NCI-H128 (cell line): ENCODE data around the gene STYXL2.

Experiments used
- DNase-seq: peaks from one replicate; lab custom pipeline; 2025; ENCODE audit not compliant: unreplicated experiment; lab: John Stamatoyannopoulos, UW

Gene STYXL2

DNA sequence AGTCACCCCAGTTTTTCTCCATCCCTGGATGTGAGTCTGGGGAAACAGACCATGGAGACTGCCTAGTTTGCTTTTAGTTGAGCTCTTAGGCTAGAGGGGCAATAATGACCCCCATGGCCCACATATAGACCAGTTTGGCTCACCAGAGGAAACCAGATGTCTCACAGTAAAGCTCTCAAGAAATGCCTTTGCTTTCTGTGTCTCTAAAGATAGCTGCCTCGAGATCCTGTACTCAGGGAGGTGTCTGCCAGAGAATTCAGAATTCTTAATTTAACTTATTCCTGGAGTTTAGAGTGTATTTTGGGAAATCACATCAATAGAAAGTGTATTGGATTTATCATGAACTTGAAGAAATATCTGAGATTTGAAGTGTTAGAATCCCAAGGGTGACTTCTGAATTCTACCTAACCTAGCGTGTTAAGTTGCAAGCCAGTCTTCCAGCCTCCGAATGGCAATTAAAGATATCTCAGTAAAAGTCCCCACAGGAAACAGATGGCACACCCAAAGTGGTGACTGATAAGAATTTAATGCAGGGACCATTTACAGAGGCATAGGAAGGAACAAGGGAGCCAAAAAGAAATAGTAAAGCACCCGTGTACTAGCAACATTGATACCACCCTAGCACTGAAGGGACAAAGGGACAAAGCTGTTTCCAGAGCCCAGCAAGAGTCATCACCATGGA is 37.1 kb downstream of the STYXL2 start:
- DNase-seq, result no peak

- no peak for DNase-seq
Measured at GRCh38 chr1:167132301-167133010, 38.6 kb downstream of the STYXL2 start.

DNA sequence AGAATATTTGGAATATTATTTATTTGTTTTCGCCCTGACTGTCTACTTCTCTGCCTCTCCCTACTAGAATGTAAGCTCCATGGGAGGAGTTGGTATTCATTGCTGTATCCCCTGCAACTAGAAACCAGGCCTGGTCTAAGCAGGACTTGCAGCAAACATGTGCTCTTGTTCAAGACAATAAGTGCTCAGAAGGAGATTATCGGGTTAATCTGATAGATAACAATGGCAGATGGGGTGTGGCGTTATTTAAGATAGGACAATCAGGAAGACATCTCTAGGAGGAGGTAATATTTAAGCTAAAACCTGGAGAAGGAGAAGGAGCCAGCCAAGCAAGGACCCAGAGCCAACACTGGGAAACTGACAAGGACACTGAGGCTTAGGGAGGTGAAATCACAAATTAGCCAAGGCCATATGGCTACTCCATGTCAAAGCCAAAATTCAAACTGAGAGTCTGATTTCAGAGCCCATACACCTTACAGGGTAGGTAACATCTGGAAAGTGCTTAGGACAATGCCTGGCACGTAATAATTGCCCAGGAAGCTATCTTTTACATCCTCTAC is 41.5 kb downstream of the STYXL2 start:
- DNase-seq, result no peak

GRCh38 chr1:167136191-167136614 is 42.3 kb downstream of the STYXL2 start:
- no peak for DNase-seq

- no peak for DNase-seq
Measured at GRCh38 chr1:167136806-167137205, 42.9 kb downstream of the STYXL2 start.

DNA sequence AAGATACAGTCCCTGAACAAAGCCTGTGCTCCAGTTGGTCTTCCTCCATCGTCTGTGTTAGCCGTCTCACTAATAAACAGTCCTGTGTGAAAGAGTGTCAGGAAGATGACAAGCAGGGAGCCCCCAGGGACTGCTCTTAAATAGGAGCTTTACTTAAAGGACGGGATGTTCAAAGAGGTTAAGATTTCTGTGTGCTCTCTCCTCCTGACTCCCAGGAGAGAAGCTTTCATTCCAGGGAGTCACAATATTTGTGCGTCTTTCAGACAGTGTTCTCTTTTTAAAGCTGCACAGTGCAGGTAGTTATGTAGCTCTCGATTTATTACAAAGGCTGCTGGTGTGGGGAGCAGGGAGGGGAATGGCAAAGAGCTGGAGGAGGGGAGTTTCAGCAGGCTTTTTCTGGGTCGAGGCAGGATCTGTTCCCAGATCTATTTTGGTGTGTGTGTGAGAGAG is 43.5 kb downstream of the STYXL2 start:
- no peak for DNase-seq

DNA sequence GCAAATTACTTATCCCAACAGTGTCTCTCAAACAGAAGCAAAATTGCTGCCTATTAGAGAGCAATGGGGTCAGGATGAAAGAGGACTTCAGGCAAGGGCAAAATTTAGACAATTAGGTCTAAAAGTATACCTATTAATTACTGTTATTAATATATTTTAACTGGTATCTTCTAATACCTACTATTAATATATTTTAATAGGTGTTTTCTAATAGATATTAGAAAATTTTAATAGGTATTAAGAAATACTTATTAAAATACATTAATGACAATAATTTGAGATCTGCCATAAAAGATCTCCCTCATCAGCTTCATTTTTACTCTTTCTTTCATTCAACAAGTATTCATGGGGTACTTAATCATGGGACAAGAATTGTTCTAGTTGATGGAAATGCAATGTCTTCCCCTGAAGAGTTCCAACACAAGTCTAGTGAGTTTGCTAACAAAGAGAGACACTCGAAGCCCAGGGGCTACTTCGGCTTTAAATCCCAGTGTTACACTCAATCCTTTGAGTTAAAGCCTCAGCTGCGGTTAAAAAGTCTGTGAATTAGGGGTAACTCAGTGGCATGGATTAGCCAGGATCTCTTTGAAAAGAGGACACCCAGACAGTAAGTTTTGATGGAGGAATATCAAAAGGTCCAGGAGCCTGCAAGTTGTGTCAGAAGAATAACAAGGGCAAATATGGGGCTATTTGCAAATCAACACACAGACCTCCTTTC is 44.1 kb downstream of the STYXL2 start:
- no peak for DNase-seq

- DNase-seq, result no peak
Measured at GRCh38 chr1:167138703-167139102, 44.8 kb downstream of the STYXL2 start.

DNA sequence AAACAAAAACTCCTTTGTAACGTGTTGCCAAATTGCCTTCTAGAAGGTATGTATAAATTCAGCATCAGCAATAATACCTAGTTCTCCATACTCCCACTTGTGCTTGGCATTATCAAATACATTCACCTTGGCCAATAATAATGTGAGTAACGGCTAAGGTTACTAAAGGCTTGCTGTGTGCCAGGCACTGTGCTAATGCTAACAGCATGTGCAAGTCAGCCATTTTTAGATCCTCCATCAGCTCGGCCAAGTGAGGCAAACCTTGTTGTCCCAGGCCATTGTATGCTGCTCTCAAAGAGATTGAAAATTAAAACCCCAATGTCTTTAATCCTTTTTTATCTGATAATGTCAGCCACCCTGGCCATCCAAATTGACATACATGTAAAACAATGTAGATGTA is 48.1 kb downstream of the STYXL2 start:
- no peak for DNase-seq
